ENCODE measurements around the gene TNPO3.

Gene TNPO3

GRCh38 chr7:128954830-128955802 is 99.8 kb downstream of the TNPO3 start:
- CTCF ChIA-PET: interaction anchor here (1.0 to 1.7 kb wide), 3 partner anchors 9 to 52 kb away, joined by 3 to 6 read pairs (median 4); no protein-coding TSS in a partner anchor
- peak; percentile 36 for DNase-seq (ENCODE audit: low read depth, low spot score)
- POLR2A ChIA-PET: no interaction called here
- TF ChIP-seq CTCF (IDR thresholded peaks at IDR 0.05; ENCODE audit: insufficient read depth, low read length, missing control alignments): no peak
- no peak overlapping the region for H3K4me3 ChIP-seq (ENCODE audit: low read depth, low read length)

- H3K4me3 ChIP-seq (ENCODE audit: low read depth, low read length): no peak overlapping the region
- ChIA-PET CTCF (interaction anchor here (1.0 to 1.7 kb wide), 4 partner anchors 10 to 71 kb away, joined by 3 to 6 read pairs (median 4); no protein-coding TSS in a partner anchor), POLR2A (no interaction called here)
- TF ChIP-seq CTCF (IDR thresholded peaks at IDR 0.05; ENCODE audit: insufficient read depth, low read length, missing control alignments): no peak
- no peak for DNase-seq (ENCODE audit: low read depth, low spot score)
Observed at GRCh38 chr7:128954150-128954549, 100.8 kb downstream of the TNPO3 start.

GRCh38 chr7:128951296-128951695 is 103.6 kb downstream of the TNPO3 start:
- POLR2A ChIA-PET: no interaction called here
- no peak for DNase-seq (ENCODE audit: low read depth, low spot score)
- CTCF ChIA-PET: no interaction called here
- no peak for TF ChIP-seq CTCF (IDR thresholded peaks at IDR 0.05; ENCODE audit: insufficient read depth, low read length, missing control alignments)
- H3K4me3 ChIP-seq (ENCODE audit: low read depth, low read length): no peak overlapping the region

- H3K4me3 ChIP-seq (ENCODE audit: low read depth, low read length): no peak overlapping the region
- POLR2A ChIA-PET: no interaction called here
- no peak for DNase-seq (ENCODE audit: low read depth, low spot score)
- no peak for TF ChIP-seq CTCF (IDR thresholded peaks at IDR 0.05; ENCODE audit: insufficient read depth, low read length, missing control alignments)
- CTCF ChIA-PET: interaction anchor here (1.4 to 1.9 kb wide), 2 partner anchors 9 to 10 kb away, joined by 3 to 7 read pairs; no protein-coding TSS in a partner anchor
Observed at GRCh38 chr7:128948976-128949760, 105.7 kb downstream of the TNPO3 start.

- ChIA-PET POLR2A (no interaction called here), CTCF (interaction anchor here (1.0 to 1.9 kb wide), 3 partner anchors 11 to 143 kb away, joined by 3 to 7 read pairs (median 3); no protein-coding TSS in a partner anchor)
- no peak for TF ChIP-seq CTCF (IDR thresholded peaks at IDR 0.05; ENCODE audit: insufficient read depth, low read length, missing control alignments)
- no peak overlapping the region for H3K4me3 ChIP-seq (ENCODE audit: low read depth, low read length)
- no peak for DNase-seq (ENCODE audit: low read depth, low spot score)
Observed at GRCh38 chr7:128948312-128948973, 106.5 kb downstream of the TNPO3 start.

All from AG04449 (cell line).